Activated gamma-delta T cell (primary cell): ENCODE measurements around the gene ABTB2.
"Not testable (repeated sequence)": the region's sequence is repeated elsewhere in the genome, so short reads cannot be mapped to it uniquely, and the experiment has no call there.

Experiments used
- DNase-seq: peaks from one replicate; lab custom pipeline; 2025; lab: John Stamatoyannopoulos, UW

Gene ABTB2

DNA sequence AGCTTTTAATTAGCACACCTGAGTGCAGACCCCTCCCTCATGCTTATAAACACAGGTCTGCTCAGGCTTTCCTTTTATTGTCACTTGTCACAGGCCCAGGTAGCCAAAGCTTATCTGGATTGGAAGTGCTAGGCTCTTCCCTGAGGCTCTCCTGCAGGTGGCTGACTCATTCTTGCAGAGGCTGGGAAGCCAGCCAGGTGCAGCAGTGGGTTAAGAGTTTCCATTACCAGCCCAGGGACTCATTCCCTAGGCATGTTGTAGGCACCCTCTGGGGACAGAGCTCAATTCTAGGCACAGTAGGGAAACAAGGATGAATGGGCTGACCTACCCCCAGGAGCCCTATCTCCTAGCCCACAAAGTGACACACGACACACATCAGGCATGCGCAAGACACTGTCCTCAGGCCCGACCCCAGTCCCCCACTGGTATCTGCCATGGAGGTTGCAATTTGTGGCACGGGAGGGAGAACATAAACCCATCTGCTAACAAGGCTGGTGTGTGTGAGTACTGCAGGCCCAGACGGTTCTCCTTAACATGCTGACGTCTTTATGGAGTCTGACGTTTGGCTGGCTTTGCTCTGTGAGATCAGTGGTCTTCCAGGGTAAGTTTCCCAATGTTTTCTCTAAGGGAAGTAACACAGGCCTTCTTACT is 94.2 kb downstream of the ABTB2 start:
- no peak for DNase-seq

DNA sequence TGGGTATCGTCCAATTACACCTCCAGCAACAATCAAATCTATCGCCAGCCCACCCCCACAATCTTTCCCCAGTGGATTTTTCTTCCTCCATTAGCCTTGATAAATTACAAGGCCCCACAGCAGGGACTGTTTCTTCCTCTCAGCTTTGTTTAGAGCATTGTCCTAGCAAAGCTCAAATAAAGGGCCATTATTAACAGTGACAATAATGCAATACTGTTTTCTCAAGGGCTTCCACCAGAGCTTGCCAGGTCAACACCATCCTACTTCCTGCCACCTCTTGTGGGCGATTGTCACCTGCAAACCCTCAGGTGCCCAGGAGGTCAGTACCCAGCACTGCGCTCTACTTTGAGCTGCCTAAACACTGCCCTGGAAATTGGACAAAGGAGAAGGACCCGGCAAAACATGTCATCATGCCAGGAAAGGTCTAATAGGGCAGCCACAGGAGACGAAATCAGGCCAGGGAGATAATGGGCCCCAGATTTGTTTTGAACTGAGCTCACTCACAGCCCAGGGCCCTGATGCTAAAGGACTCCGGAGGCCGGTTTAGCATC is 95.2 kb downstream of the ABTB2 start:
- no peak for DNase-seq

DNA sequence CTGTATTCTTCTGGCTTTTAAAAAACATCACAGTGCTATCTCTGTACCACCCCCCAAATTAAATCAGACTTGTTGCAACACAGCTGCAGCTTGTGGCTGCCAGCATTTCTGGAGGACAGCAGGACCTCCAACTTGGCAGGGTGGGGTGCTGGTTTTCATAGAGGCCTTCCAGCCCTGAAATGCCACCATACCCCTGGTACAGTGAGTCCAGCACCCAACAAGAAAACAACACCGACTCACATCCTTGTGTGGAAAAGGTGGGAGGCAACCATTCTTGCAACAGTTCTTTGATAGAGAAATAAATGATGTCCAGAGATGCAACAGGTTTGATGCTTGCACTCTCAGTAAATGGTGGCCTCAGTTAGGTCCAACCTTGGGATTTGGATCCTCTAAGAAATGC is 96.0 kb downstream of the ABTB2 start:
- no peak for DNase-seq

GRCh38 chr11:34261095-34261494 is 96.7 kb downstream of the ABTB2 start:
- DNase-seq = no peak

DNA sequence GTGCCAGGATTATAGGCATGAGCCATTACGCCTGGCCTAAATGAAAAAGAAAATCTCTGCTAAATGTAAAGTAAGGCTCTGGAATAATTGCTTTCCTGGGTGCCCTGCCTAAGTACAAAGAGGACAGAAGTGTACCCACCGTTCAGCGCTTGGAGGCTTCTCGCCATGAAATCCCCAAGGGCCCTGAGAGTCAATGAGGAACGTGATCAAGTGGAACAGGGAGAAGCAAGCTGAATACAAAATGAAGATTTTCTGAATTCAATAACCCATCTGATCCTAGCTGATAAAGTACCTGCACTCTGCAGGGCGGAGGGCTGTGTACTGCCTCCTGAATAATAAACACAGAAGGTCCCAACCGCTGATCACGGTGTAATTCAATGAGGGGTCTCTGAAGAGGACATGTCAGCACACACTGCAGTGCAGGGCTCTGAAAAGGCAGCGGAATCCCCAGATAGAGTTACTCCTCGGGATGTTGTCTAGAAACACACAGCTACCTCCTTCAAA is 97.7 kb downstream of the ABTB2 start:
- DNase-seq = no peak

DNA sequence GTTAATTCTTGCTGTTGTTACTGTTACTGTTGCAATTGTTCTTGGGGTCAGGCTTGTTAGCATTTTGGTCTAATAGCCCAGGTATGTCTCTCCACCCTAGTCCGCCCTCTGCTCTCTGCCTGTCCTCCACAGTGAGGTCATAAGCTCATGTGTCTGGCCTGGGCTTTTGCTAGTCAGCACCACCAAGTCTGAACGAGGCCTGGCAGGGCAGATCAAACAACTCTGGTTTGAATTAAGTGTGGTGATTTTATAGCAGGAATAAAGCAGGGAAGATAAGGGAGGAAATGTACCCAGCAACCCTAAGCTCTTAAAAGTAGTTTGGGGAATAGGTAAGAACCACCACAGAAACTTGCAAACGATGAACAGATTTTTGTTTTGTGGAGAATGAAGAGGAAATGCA is 98.7 kb downstream of the ABTB2 start:
- no peak for DNase-seq

GRCh38 chr11:34256626-34257025 is 101.2 kb downstream of the ABTB2 start:
- DNase-seq = no peak

DNA sequence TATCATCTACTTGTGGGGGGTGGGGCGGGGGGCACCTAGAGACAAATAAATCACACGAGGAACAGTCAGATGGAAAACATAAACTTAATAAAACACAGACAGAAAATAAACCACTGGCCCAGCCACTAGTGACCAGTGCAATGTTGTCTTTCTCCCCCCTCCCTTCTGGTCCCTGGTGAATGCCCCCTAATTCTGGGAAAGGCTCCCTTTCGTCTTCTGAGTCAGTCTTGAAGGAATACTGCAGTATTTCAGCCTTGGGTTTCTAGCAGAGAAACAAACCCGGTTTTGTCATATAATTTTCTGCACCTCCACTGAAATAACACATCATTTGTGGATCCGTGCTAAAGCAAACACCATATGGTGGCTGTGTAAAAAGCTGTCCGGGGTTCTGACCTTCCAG is 101.7 kb downstream of the ABTB2 start:
- no peak for DNase-seq

DNA sequence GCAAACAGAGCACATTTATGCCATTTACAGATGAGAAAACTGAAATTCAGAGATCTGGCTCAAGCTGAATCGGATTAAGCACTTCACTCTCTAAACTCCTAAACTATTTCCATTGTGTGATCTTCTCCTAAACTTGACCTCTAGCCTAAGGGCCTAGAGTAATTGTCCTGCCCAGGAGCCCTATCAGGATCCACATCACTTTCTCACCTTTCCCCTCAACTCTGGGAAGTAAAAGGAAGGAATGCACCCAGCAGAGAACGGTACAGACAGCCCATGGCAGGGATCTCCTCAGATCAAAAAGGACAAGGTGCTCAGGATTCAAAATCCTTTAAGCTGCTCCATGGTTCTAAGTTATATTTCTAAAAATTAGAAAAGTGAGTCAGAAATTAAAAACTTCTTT is 102.7 kb downstream of the ABTB2 start:
- no peak for DNase-seq

GRCh38 chr11:34254011-34254410 is 103.8 kb downstream of the ABTB2 start:
- DNase-seq = no peak

- DNase-seq = no peak
These were observed 105.2 kb downstream of the ABTB2 start for GRCh38 chr11:34252651-34253050.

DNA sequence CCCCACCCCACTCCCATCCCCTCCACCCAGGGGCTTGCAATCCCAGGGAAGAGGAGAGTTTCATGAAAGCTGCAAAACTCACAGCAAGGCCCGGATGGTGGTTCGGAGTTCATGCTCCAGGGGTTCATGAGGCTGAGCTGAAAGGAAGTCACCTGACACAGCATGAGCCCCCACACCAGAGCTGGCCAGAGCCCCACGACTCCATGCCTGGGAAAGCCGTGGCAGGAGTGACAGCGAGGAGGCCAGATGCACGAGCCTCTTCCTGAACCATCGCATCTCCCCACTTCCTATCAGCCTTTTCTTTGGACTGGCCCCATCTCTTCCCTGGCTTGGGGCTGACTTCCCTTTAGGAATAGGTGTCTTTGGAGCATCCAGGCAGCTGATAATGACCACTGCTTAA is 105.8 kb downstream of the ABTB2 start:
- no peak for DNase-seq

GRCh38 chr11:34251589-34251980 is 106.2 kb downstream of the ABTB2 start:
- DNase-seq = no peak

DNA sequence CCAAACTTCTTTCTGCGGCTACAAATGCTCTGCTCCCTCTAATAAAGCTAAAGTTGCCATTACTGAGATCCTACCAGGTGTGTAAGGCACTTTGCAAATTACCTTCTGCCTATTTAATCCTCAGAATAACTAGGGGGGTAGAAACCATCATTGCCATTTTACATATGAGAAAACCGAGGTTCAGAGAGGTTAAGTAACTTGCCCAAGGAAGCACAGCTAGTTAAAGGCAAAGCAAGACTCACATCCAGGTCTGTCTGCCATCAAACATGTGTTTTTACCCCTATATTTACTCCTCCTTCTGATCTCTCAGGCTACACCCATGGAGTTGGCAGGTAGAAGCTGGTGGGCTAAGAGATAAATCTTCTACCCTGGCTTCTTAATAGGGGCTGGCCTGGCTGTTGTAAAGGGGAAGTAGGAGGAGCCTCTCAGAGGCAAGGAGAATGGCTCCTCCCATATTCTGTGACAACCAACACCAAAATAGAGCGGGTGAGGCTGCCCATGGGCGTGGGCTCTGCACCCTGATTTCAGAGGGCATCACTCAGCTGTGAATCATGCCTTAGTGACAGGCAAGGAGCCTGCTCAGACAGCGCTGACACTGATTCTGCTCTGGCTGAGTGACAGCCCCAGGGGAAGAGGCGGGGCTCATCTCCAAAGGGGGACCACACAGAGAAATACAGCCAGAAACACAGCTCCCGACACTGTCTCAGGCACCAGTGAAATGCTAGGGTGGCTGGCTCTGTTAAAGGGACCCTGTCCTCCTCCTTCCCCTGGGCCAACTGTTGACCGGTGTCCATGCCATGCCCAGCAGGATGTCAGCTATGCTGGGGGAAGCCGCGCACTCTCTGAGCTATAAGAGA is 106.8 kb downstream of the ABTB2 start:
- DNase-seq = no peak

DNA sequence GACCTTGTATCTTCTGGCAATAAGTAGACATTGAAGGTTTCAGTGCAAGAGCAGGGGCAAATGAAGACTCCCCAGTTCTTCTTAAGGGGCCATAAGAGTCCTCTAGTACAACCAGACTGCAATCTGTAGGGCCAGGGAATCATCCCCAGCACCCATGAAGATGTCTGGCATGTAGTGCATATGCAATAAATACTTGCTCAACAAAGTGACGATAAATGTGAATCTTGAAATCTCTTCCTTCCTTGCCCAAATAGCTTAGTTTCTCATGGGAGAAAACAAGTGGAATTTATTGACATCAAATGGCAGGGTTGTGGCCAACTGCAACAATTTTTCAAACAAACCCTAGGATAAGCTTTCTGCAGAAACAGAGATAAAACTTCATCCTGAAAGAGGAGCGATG is 107.6 kb downstream of the ABTB2 start:
- no peak for DNase-seq

GRCh38 chr11:34249439-34249838 is 108.4 kb downstream of the ABTB2 start:
- DNase-seq = no peak

DNA sequence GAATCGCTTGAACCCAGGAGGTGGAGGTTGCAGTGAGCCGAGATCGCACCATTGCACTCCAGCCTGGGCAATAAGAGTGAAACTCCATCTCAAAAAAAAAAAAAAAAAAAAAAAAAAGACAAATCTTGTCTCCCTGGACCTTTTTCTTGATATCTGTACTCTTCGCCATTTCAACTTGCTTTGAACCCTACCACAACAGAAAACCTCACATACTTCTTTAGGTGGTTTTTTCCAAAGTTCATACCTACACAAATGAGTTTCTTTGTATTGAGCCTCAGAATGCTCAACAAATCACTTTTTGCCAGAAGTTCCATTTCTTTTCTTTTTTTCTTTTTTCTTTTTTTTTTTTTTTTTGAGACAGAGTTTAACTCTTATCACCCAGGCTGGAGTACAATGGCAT is 111.3 kb downstream of the ABTB2 start:
- DNase-seq = not testable (repeated sequence)

DNA sequence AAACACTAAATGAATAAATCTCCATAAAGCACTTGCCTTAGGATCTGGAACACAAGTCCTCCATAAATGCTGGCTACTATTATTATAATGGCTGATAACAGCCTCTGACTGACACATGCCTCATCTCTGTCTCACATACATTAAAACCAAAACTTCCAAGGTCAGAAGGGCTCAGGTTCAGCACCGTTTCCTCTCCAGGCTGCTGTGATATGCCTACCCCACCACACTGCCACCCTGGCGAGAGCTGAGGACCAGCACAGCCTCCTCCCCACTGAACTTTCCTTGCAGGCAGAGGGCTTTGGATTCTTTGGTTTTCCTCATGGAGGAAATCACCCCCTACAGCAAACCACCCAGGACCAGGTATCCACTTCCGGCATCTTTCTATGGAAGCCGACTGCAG is 112.8 kb downstream of the ABTB2 start:
- DNase-seq = no peak

GRCh38 chr11:34243600-34244464 is 114.0 kb downstream of the ABTB2 start:
- no peak for DNase-seq

GRCh38 chr11:34242037-34242625 is 115.7 kb downstream of the ABTB2 start:
- DNase-seq = no peak

GRCh38 chr11:34240150-34240494 is 117.7 kb downstream of the ABTB2 start:
- no peak for DNase-seq
